CD4-positive, alpha-beta T cell treated with Interferon alpha-2 for 1 hour (primary cell): ENCODE results near the gene CFAP299.
A peak's percentile ranks its signal among the peaks of the same experiment; 100 is the strongest.
"Not testable (repeated sequence)": the region's sequence is repeated elsewhere in the genome, so short reads cannot be mapped to it uniquely, and the experiment has no call there.

Experiments
- DNase-seq, 2 donors: peaks; one replicate each; pipeline ENCODE4 v3.0.0-alpha.2; 2020 to 2022

The CFAP299 gene

GRCh38 chr4:80335554-80336358 is at the start of gene CFAP299:
Gene CFAP299, plus strand, starts transcription at chr4:80335730.
- DNase-seq = peak; percentile 49 to 66

- no peak for DNase-seq
These were observed 49.1 kb upstream of the CFAP299 start for GRCh38 chr4:80286451-80286850.

- DNase-seq = not testable (repeated sequence)
These were observed 44.9 kb upstream of the CFAP299 start for GRCh38 chr4:80290665-80291064.

GRCh38 chr4:80294206-80294605 is 41.3 kb upstream of the CFAP299 start:
- no peak for DNase-seq

DNA sequence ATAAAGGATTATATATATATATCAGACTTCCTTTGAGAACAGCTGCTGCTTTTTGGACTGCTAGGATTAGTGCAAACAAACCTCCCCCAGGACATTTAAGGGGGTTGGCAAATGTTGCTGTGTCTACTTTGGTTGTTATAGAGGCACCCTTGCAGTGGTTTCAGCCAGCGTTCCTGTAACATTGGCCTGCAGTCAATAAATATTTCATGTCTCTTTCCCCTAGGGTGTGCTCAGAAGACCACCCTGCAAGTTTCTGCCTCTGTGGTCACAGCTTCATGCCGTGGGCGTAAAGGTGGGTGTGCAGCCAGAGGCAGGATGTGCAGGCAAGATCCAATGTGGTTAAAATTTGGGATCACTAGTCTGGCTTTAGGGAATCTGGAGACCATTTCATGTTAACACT is 40.2 kb upstream of the CFAP299 start:
- no peak for DNase-seq

DNA sequence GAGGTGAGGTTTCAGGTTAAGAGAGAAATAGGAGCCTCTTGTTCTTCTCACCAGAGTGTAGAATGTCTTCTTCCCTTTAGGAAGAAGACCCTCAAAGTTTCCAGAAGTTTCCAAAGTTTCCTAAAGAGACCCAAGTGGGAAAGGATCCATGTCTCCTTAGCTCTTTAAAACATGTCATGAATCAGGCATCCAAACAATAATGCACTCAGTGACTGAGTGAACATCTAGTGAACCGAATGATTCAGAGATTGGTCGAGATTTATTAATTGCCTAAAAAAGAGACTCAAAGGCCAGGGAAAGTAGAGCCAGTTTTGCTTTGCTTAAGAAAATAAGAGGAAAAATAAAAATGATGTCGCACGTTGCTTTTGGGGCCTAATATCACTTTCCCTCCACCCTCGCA is 39.7 kb upstream of the CFAP299 start:
- DNase-seq = no peak

- no peak for DNase-seq
These were observed 33.6 kb upstream of the CFAP299 start for GRCh38 chr4:80301884-80302283.

DNA sequence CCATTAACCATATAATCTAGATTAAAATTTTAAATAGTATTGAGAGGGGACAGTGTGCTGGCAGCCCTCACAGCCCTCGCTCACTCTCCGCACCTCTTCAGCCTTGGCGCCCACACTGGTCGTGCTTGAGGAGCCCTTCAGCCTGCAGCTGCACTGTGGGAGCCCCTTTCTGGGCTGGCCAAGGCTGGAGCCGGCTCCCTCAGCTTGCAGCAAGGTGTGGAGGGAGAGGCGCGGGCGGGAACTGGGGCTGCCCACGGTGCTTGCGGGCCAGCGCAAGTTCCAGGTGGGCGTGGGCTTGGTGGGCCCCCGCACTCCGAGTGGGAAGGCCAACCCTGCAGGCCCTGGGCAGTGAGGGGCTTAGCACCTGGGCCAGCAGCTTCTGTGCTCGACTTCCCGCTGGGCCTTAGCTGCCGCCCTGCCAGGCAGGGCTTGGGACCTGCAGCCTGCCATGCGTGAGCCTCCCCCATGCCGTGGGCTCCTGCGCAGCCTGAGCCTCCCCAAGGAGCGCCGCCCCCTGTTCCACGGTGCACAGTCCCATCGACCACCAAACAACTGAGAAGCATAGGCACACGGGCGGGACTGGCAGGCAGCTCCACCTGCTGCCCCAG is 32.8 kb upstream of the CFAP299 start:
- DNase-seq = no peak

GRCh38 chr4:80305466-80305865 is 30.1 kb upstream of the CFAP299 start:
- no peak for DNase-seq

DNA sequence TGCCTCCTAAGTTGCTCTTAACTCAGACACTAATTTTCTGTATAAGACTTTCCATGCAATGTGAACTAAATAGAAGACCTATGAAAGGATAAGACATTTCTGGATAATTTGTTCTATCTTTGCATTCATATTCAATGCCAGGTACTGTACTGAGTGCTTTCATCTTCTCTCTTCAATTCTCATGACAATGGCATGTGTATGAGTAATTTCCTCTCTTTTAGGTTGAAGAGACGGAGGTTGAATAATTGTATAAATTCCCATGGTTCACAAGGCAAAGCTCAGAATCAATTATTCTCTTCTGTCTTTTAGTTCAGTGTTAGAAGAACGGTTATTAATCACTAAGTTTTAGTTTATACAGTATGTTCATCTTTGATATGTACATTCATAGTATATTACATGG is 29.3 kb upstream of the CFAP299 start:
- DNase-seq = no peak

GRCh38 chr4:80307183-80307735 is 28.3 kb upstream of the CFAP299 start:
- no peak for DNase-seq

- no peak for DNase-seq
These were observed 27.6 kb upstream of the CFAP299 start for GRCh38 chr4:80307774-80308465.

DNA sequence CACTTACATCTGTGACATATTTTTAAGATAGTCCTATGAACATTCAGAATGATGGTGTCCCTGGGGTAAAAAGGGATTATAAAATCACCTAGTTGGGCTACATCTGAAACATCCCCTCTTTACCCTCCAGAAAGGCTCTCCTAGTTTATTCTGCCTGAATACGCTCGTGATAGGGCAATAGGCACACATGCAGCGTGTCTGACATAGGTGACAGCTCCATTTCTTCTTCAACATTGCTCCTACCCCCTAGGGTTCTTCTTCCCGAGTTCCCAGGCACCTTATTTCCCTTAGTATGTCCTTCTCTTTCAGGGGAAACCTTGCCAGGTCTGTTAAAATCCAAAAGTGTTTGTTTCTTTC is 27.1 kb upstream of the CFAP299 start:
- no peak for DNase-seq

DNA sequence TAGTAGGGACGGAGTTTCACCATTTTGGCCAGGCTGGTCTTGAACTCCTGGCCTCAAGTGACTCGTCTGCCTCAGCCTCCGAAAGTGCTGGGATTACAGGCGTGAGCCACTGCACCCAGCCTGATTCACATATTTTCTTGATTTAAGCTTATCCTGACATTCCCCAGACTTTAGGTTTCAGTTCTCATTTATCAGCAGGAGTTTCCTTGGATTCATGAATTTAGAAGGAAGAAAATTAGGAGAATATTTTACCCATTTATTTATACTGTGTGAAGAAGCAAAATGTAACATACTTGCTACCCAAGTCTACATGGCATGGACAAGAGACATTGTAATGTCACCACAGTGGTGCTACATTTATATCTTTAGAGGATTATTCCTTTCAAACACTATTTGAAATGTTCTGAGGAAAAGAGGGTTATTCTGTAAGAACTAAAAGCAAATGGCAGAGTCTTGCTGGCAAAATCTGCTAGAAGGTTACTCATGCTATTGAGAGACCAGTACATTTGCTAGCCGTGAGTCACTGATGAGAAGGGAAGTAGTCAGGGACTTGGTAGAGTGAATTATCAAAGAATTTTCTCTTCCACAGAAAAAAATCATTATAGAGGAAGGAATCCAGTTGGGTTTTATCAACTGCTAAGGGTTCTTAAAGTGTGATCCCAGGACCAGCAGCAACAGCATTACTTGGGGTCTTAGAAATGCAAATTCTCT is 26.1 kb upstream of the CFAP299 start:
- DNase-seq = no peak

GRCh38 chr4:80311130-80311529 is 24.4 kb upstream of the CFAP299 start:
- DNase-seq = no peak

- DNase-seq = no peak
These were observed 23.4 kb upstream of the CFAP299 start for GRCh38 chr4:80312124-80312523.

DNA sequence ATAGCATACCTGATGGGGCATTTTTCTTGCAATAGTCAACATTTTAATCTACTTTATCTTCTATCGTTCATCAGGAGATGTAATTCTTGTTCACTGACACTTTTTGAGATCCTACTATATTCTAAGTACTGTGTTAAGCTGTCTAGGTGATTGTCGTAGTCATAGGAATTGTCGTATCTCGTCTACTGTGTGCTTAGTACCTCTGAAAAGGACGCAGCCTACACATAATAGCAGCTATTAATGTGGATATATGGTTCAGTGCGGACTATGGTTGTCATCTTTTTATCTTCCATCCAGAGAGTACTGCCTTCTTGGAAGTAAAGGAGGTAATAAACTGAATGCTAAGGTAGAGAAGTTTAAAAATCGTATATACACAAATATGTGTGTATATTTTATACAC is 21.9 kb upstream of the CFAP299 start:
- DNase-seq = no peak

DNA sequence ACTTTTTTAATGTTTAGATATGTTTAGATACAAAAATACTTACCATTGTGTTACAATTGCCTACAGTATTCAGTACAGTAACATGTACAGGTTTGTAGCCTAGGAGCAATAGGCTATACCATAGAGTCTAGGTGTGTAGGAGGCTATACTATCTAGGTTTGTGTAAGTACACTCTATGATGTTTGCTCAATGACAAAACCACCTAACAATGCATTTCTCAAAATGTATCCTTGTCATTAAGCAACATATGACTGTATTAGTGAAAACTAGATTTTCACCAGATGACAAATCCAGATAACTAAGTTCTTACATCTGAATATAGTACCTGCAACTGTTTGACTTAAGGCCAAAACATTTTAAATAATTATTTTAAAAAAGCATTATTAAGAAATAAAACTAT is 19.7 kb upstream of the CFAP299 start:
- not testable (repeated sequence) for DNase-seq

- DNase-seq = no peak
These were observed 14.2 kb upstream of the CFAP299 start for GRCh38 chr4:80321341-80321740.

GRCh38 chr4:80321776-80322175 is 13.8 kb upstream of the CFAP299 start:
- no peak for DNase-seq

GRCh38 chr4:80322716-80323115 is 12.8 kb upstream of the CFAP299 start:
- DNase-seq = no peak

- no peak for DNase-seq
These were observed 11.4 kb upstream of the CFAP299 start for GRCh38 chr4:80324171-80324570.

DNA sequence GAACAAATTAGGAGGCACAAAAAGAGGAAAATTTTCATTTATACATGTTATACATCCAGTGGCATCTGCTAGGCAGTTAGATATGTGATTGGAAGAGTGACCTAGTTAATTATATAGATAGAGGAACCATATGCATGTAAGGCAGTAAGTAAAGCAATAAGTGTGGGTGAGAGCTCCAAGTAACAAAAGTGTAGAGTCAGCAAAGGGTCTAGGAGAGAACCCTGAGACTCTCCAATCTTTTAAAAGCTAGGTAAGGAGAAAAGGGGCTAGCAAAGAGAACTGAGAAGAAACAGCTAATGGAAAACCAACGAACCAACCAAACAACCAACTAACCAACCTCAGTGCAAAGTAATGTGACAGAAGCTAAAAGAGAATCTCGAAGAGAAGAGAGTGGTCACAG is 3.8 kb upstream of the CFAP299 start:
- DNase-seq = no peak
